NCI-H524 (cell line): ENCODE results near the gene PIAS3.
A peak's percentile ranks its signal among the peaks of the same experiment; 100 is the strongest.
"Not testable (repeated sequence)": the region's sequence is repeated elsewhere in the genome, so short reads cannot be mapped to it uniquely, and the experiment has no call there.

Experiments used
- DNase-seq, 2 experiments: peaks; one replicate each; lab custom pipeline; 2025; lab: John Stamatoyannopoulos, UW

Gene PIAS3

DNA sequence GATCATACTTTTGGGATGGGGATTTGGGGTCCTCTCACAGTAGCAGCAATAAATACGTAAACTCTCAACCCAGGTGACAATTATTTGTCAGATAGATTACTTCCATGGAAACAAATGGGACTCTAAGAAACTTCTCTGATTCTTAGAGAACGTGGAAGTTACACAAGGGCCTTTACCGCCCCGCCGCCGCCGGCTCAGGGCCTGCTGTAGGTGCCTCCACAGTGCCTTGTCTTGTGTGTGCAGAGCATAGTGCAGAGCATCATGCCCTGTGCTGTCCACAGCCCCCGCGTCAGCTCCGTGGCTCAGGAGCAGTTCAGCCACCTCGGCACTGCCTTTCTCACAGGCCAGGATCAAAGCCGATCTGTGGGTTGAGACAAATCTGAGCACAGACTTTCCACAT, 15.8 kb upstream of the PIAS3 start:
- no peak for DNase-seq

DNA sequence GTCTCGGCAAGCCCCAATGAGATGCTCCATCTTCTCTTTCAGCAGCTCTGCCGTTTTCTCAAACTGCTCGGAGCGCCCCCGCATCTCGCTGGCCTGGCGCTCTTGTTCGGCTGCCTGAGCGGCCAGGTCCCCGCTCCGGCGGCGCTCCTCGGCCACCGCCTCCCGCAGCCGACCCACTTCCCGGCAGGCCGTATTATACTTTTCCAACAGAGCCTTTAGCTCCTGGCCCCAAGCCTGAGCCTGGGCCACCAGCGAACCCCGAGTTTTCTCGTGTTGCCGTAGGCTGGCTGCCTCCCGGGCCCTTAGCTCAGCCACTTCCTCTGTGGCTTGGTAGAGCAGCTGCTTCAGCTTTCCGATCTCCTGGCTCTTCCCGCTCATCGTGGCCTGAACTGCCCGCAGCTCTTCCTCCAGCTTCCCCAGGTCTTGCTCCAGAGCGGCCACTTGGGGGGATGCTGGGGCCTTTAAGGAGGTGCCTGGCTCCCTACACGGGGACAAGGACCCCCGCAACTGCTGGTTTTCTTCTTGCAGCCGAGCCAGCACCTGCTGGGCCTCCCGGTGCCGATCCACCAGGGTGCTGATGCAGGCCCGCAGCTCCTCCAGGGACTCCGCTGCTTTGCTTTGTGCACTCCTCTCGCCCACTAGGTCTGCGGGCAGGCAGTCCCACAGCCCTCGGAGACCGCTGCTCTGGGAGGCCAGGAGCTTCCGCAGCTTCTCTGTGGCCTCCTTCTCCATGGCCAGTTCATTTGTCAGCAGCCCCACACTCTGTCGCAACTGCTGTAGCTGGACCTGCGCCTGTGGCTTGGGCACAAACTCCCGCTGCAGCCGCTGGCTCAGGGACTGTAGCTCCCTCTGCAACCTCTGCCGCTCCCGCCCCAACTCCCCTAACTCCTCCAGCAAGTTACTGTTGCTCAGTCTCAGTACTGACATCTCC, 13.4 kb upstream of the PIAS3 start:
- no peak for DNase-seq

DNA sequence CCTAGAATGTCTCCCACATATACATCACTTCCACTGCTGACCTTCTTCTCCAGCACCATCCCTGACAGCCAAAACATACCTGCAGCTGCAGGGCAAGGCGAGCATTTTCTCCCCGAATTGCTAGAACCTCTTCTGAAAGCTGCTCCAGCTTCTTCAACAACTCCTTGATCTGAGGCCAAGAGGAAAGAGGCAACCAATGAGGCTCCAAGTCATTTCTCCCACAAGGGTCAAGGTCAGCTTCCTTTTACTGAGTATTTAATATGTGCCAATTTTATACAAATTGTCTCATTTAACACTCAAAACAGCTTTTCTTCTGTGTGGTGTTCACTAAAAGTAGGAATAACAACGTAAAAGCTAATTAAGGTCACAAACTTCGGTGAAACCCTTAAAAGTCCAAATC, 9.4 kb upstream of the PIAS3 start:
- DNase-seq = no peak

DNA sequence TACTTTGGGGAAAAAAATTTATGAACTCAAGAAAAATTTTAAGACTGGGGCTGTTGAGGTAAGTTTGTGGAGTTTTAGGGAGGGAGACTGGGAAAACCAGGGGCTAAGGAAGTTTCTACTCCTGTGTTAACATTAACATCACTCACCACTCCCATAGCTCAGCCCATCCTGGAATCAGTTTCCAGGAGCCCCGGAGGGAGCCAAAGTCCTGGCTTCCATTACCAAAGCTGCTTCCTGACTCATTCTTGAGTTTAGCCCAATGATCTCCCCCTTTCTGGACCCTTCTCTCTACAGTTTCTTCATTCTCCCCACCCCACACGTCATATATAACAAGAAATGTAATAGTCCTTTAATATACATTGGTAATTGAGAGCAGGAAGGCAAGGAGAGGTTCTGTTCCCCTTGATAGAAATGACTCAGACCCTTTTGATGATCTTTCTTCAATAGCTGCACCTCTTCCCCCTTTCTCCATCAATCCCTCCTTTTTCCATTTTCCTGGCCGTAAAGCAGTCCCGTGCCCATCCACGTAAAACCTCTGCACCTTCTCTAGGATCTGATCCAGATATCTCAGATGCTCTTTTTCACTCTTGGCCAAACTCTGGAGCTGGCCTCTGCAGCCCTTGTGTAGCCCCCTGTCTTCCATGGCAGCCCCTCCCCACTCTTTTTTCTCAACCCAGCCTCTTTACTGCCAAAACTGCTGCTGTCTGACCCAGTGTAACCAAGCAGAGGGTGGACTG, 4.6 kb upstream of the PIAS3 start:
- no peak for DNase-seq

DNA sequence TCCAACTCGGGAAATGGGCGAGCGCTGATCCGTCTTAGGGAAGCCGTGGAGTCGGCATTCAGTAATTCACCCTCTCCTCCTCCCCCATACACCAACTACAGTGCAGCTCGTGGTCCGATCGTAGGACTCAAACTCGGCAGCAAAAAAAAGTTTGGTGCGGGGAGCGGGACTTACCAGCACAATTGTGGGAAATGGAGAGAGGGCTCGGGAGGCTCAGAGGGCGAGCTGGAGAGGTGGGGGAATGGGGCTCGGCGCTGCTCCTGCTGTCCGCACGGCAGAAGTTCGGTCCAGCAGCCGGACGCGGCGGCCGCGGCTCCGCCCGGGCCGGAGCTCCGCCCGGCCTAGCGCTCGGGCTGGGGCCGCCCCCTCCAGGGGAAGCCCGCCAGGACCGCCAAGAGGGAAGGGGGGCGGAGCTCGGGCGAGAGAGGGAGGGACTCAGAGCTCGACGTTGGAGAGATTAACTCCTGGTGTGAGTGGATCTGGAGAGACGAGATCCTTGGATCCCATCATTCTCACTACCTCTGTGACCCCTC, 676 bp upstream of the PIAS3 start:
- peak; percentile 73 to 81 for DNase-seq

DNA sequence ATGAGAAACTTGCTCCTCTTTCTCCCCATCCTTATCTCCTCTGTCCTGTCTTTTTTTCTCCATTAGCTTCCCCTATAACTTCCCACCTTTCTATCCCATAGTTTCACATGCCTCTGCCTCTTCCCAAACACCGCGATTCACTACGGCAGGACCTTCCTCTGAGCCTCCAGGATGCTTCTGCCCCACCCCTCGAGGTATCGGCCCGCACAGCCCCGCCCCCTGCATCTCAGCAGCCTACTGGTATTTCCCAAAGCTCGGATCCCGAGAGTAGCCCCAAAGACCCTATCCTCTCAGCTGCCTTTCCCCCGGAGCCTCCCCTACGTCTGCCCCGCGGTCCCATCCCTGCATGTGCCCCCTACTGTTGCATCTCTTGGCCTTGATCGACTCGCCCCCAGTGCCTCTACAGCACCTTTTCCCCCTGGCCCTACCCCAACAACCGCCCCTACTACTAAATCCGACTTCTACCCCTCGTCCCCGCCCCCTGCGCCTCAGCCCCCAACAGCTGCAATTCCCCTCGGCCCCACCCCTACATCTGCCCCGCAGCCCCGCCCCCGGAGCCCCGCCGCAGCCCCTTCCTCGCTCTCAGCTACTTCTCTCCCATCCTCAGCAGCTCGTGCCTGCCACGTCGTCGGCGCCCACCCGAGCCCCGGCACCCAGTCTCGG, 512 bp downstream of the PIAS3 start:
- peak; percentile 60 to 62 for DNase-seq

DNA sequence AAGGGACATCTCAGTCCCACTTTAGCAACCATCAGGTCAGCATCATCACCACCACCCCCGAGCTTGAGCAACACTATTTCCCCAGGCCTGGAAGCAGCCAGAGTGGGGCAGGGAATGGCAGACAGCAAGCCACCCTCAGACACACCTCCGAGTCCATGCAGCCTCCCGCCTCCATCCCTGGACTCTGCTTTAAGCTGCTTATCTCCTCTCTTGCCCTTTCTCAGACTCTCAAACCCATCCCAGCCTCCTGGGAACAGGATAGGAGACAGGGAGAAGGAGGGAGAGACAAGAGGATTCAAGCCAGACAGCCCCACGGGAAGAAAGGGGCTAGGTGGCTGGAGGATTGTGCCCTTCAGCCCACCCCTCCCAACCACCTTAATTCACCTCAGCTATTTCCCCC, 1.7 kb downstream of the PIAS3 start:
- no peak for DNase-seq

DNA sequence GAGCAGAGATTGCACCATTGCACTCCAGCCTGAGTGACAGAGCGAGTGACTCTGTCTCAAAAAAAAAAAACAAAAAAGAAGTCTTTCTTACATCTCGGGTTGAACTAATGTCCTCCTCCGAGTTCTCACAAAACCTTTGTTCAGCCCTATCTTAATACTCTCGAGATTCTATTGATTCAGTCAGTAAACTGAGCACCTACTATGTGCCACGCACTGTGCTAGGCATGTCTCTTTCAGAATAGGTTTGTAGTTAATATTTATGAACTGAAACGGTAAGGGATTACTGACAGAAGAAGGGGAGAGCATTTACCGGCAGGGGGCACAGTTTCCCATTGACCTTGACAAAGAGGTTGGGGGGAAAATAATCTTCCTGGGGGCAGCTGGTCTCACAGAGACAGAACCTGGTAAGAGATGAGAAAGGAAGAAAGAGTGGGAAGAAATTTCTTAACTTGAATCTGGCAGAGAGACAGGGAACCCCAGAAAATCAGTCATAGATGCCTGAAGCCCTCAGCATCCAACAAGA, 3.4 kb downstream of the PIAS3 start:
- no peak for DNase-seq

DNA sequence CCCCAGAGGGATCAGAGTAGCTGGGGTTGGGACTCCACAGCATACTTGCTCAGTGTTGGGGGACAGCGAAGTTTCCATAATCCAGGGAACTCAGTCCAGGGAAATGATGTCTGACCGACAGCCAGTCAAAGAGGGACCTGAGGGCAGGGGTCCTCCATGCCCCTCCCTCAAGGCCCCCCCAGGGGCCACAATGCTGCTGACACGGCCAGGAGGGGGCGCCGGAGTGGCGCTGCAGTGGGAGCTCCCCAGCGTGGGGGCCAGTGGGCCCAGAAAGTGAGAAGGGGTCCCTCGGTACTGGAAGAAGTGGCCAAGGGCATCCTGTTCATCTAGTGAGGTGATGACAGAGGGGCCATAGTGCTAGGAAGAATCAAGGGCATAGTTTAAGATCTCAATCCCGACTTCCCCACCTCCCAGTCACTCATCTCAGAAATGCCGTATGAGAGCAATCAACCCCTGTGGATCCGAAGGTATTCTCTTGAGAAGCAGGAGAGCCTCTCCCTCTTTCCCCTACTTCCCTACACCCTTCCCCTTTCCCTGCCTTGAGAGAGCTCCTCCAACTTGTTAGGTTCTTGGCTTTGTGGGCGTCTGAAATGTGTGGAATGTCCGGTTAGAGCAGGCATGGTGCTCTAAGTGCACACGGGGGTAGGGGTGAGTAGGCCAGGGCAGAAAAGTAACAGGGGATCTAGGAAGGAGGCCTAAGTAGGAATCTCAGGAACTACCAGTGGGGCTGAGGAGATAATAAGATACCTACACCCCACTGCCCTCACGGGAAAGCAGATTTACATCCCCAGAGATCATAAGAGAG, 9.3 kb downstream of the PIAS3 start:
- no peak for DNase-seq

DNA sequence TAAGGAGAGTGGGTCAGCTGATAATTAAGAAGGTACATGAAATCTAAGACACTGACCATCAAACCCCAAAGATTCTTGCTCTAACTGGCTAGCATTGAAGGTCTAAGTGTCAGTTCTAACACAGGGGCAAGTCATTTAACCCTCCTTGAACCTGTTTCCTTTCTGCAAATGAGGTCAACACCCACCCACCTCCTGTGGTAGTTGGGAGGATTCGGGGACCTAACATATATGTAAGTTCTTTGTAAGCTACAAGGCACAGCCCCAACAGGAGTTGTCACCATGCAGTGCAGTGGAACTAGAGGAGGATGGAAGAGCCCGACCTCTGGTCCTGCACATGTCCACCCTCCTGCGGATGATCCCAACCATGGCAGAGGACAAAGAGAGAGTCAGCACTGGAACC, 11.1 kb downstream of the PIAS3 start:
- no peak for DNase-seq

DNA sequence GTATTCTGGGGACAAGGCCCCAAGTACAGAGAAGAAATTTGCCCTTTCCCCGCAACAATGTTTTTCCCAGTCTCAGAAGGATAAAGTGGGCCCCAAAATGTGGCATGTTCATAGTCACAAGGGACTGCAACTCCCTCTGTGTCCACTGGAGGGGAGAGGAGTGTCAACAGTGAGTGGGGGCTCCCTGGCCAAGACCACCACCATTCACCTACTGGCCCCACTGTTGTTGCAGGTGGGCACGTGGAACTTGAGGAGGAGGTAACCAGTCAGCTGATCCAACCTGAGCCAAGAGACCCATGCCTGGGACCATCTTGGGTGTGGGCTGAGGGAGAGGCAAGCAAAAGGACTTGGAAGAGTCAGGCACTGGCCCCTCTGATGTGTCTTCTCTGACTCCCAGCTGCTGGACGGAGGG, 12.7 kb downstream of the PIAS3 start:
- DNase-seq = peak in 1 of 2 experiments; percentile 25

DNA sequence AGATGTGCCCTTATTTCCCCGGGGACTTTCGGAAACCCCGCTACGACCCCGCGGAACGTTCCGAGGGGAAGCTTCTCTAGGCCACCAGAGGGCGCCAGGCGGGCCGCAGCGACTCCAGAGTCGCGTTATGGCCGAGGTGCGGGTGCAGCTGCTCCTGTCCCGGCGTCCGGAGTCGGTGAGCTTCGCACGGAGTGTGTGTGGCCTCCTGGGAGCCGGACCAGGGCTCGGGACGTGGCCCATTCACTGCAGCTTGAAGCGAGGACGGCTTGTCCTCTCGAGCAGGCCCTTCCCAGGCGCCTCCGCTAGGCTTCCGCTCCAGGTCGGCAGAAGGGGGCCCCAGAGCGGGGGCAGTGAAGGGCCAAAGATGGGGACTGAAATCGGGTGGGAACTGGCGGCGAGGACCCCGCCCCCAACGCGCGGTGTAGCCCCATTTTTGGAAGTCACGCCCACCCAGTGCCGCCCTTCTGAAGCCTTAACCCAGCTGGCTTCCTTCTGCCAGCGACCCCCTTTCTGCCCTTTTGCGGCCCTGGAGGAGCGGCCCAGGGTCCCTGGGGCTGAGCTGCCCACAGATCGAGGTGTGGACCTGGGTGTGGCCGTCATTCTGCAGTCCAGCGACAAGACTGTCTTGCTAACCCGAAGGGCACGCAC, 13.2 kb downstream of the PIAS3 start, which contains the start of gene NUDT17:
NUDT17 (plus strand) TSS at position 117 of the 648 bp plus-strand sequence; CDS start at position 128, 11 bp downstream.
- DNase-seq = peak; percentile 59 to 74

DNA sequence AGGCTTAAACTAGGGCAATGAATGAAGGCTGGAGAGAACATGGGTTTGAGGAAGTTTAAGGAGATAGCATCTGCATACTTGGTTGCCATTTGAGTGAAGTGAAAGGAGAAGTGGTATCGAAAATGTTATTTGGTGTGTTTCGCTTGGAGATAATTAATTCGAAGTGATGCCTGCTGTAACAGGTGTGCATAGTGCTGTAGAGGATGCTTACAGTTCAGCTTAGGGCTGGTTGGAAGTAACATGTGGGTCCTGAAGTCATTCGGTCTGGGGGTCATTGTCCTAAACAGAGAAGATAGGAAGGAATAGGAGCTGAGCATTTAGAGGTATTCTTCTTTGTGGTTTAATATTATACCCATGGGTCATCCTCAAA, 13.8 kb downstream of the PIAS3 start:
- peak in 1 of 2 experiments; percentile 52 for DNase-seq

DNA sequence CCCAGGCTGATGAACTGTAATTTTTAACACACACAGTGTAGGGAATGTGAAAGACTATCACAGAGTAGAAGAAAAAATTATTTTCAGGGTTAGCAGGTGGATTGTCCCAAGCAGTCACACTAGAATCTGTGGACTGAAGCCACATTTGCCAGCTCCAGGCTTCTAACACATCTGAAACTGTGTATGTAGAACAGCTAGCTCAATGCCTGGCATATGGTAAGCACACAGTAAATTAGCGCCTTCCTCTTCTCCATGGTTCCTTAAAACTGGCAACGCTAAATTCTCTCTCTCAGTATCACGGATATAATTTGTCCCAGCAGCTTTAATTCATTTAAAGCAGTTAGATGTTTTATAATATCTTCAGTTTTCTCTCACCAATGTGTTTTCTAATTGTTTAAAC, 15.8 kb downstream of the PIAS3 start:
- DNase-seq = no peak

DNA sequence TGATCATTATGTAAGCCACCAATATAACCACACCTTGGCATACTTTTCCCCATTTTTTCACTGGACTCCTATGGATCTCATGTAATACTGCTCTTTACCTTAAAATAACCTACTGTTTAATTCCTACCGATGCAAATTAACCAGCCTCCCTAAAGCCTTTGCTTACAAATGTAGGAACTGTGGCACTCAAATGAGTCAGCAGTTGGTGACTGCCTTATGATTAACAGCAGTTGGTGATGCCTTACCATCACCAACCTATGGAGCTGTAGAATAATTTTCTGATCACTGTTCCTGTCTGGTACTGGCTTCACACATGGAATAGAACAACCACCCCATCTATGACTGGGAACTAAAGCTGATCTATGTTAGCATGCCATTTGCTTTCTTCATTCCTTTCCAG, 21.2 kb downstream of the PIAS3 start:
- no peak for DNase-seq

DNA sequence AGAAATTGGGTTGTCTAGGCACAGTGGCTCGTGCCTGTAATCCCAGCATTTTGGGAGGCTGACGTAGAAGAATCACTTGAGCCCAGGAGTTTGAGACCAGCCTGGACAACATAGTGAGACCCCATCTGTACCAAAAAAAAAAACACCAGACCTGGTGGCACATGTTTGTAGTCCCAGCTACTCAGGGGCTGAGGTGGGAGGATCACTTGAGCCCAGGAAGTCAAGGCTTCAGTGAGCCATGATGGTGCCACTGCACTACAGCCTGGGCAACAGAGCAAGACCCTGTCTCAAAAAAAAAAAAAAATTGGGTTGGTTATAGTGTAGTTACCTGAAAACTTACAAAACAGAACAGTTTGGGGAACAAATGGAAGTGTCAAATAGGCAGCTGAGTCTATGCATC, 28.1 kb downstream of the PIAS3 start:
- not testable (repeated sequence) for DNase-seq

DNA sequence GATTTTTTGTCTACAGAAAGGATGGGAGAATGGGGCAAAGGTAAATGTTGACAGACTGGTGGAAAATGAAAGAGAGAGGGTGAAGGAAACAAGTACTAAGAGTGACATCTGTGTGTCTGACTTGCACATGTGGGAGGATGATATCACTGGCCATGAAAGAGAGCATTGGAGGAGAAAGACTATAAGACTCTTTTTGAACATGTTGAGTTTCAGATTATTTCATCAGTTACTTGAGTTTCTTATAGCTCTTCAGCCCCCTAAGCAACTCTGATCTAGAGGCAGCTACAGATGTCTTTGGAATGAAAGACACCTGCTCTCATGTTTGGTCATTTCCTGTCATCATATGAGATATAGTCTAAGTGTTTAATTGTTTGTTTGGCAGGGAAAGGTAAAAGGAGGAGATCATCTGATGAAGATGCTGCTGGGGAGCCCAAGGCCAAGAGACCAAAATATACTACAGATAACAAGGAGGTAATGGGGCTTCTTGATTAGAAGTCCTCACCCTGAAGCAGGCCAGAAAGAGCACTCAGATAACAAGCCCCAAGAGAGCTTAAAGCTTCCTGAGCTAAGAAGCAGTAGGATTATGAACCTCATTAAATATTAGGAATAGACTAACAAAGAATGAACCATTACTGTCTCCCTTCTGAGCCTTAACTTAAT, 30.4 kb downstream of the PIAS3 start:
- DNase-seq = no peak

DNA sequence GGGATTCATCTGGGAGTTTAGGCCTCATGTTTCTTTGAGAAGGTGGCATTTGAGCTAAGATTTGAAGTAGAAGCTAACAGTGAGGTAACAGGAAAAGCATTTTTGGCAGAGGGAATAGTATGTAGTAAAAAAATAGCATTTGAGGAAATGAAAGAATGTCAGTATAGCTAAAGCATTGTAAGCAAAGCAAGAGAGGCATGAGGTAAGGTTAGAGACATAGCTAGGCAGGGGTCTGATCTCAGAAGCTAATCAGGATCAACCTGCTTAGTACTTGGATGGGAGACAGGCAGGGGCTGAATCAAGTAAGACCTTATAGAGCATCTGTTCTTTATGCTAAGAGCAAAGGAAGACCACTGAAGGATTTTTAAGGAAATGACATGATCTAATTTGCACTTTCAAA, 30.9 kb downstream of the PIAS3 start:
- DNase-seq = no peak

DNA sequence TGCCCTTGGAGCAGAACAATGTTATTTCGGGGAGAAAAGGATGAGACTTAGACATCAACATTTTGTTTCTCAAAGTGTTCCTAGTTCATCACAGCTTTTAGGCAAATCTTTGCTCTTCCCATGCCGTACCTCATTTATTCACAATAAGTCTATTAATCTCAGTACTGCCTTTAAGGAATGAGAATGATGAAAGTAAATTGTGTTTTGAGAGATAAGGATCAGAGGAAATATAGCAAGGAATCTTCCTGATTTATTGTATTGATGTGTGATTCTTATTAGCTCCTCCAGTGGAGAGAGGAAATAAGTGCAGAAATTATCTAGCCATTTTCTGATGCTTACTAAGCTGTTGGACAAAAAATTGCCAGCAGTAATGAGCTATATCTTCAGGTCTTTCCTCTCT, 32.9 kb downstream of the PIAS3 start:
- DNase-seq = no peak

DNA sequence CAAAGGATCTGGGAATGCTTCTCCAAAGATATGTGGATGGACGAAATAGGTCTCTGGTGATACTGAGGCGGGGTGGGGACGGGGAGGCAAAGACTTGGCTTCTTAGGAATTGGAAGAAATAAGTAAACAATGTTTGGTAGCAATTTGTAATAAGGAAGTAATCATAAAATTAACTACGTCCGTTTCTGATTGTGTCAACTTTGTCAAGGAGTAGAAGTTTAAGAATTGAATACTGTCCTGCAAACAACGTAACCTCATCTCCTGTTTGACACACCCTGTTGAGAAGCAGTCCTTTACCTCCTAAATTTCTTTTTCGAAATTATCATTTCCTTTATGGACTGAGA, 34.4 kb downstream of the PIAS3 start:
- no peak for DNase-seq
